Tibial nerve (tissue), 4 donors: ENCODE data around the gene ARGLU1.

Experiments used
- EP300 ChIP-seq, 2 donors: sonication (generic); formaldehyde crosslinking; IDR thresholded peaks; one replicate each; pipeline ENCODE4 v1.6.1; 2017; ENCODE audit warnings: antibody characterized with exemption in 2 of 2, mild to moderate bottlenecking in 1 of 2
- POLR2A ChIP-seq, 2 donors: fragments of 450-650 bp; IDR thresholded peaks; one replicate each; pipeline ENCODE4 v1.6.1; 2017; ENCODE audit warnings: antibody characterized with exemption in 2 of 2, mild to moderate bottlenecking in 2 of 2, moderate library complexity in 2 of 2
- TF ChIP-seq, protein P1 (sequence below), 5 experiments: fragments of 200-600 bp in 3 of 5; fragments of 450-650 bp in 2 of 5; sonication (generic) in 3 of 5; IDR thresholded peaks; one replicate each; pipeline ENCODE4 v1.5.1; 2016 to 2019; ENCODE audit warnings: antibody characterized with exemption in 5 of 5, mild to moderate bottlenecking in 3 of 5, moderate library complexity in 2 of 5

DNA sequence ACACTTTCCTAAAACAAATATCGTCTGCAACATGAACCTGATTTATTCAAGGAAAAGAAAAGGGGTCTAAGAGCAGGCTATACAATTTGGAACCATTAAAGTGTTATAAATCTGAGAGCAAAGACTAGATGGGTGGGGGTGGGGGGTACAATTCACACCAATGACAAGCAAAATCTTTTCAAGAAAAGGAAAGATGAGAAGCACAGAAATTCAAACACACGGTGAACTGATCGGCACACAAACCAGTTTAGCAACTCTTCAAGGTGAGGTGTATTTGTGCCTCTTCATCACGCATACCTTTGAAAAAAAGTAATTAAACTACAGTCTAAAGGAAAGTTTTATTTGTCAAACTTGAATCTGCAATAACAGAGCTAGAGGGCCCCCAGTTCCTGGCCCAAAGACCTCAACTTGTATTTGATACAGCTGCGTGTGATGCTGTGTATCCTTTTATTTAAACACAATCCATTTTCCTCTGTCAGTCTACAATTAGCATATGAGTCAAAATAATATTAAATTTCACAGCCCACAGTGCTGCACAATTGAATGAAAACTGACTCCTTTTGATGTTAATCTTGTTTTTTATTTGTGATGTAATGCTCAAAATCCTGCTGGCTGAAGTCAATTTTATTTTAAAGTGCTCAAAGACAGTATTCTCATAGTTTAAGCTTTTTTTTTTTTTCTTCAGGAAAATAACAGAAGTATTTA, 46.7 kb downstream of the ARGLU1 start:
- TF ChIP-seq POLR2A (IDR thresholded peaks at IDR 0.05) (no peak), EP300 (IDR thresholded peaks at IDR 0.05) (no peak)
- TF ChIP-seq, protein P1, sequence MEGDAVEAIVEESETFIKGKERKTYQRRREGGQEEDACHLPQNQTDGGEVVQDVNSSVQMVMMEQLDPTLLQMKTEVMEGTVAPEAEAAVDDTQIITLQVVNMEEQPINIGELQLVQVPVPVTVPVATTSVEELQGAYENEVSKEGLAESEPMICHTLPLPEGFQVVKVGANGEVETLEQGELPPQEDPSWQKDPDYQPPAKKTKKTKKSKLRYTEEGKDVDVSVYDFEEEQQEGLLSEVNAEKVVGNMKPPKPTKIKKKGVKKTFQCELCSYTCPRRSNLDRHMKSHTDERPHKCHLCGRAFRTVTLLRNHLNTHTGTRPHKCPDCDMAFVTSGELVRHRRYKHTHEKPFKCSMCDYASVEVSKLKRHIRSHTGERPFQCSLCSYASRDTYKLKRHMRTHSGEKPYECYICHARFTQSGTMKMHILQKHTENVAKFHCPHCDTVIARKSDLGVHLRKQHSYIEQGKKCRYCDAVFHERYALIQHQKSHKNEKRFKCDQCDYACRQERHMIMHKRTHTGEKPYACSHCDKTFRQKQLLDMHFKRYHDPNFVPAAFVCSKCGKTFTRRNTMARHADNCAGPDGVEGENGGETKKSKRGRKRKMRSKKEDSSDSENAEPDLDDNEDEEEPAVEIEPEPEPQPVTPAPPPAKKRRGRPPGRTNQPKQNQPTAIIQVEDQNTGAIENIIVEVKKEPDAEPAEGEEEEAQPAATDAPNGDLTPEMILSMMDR (IDR thresholded peaks at IDR 0.05), result no peak
